Measurements from ENCODE around the gene MPG. TPM values are rescaled to one million over a fixed set of nuclear protein-coding genes. Genes with fewer than 3 reads are reported as not detected.

The MPG gene
- polyA plus RNA-seq, 1 donor: 29.8 TPM

GRCh38 chr16:66309-67182 lies 11.5 kb upstream of the MPG start:
- no peak for DNase-seq

GRCh38 chr16:67183-67791 lies 10.7 kb upstream of the MPG start:
- DNase-seq: no peak

GRCh38 chr16:67884-68789 lies 9.9 kb upstream of the MPG start:
- DNase-seq: no peak

- no peak for DNase-seq
These were observed 8.8 kb upstream of the MPG start for GRCh38 chr16:69181-69580.

- DNase-seq: no peak
These were observed 6.8 kb upstream of the MPG start for GRCh38 chr16:71210-71539.

GRCh38 chr16:71540-72401 lies 6.3 kb upstream of the MPG start:
- peak; percentile 84 for DNase-seq

- peak; percentile 75 for DNase-seq
These were observed 5.2 kb upstream of the MPG start, which contains the start of gene RHBDF1 for GRCh38 chr16:72561-73548. Gene RHBDF1 (minus strand): TSS chr16:72631. CDS start chr16:65015, 7,616 bp downstream.

- no peak for DNase-seq
These were observed 3.8 kb upstream of the MPG start for GRCh38 chr16:74051-74746.

GRCh38 chr16:74747-75334 lies 3.2 kb upstream of the MPG start:
- no peak for DNase-seq

GRCh38 chr16:75580-76501 lies 2.2 kb upstream of the MPG start:
- DNase-seq: peak; percentile 84

- DNase-seq: peak; percentile 83
These were observed 1.3 kb upstream of the MPG start for GRCh38 chr16:76535-77272.

GRCh38 chr16:77273-77806 lies 685 bp upstream of the MPG start:
- peak; percentile 83 for DNase-seq

- peak; percentile 55 for DNase-seq
These were observed 572 bp downstream of the MPG start for GRCh38 chr16:78444-79150.

- DNase-seq: no peak
These were observed 1.4 kb downstream of the MPG start for GRCh38 chr16:79151-80054.

- no peak for DNase-seq
These were observed 5.1 kb downstream of the MPG start for GRCh38 chr16:83060-83603.

Data from hindlimb muscle (tissue), 1 donor.